Kidney epithelial cell (primary cell): ENCODE data around the gene SMIM10L2A. TPM values are rescaled to one million over a fixed set of nuclear protein-coding genes. Genes with fewer than 3 reads are reported as not detected.
"Not testable (repeated sequence)": the region's sequence is repeated elsewhere in the genome, so short reads cannot be mapped to it uniquely, and the experiment has no call there.

Experiments used
- DNase-seq: peaks from one replicate; pipeline ENCODE4 v3.0.0-alpha.2; 2010; ENCODE audit warnings: low read depth
- H3K27me3 ChIP-seq: 2 replicates; pipeline ENCODE4 v1.6.0; 2011; ENCODE audit warnings: low read length; ENCODE audit not compliant: control insufficient read depth, insufficient read depth
- H3K36me3 ChIP-seq: 2 replicates; pipeline ENCODE4 v1.5.1; 2011; ENCODE audit warnings: low read length; ENCODE audit not compliant: control insufficient read depth, insufficient read depth
- H3K4me3 ChIP-seq: 2 replicates; pipeline ENCODE4 v1.5.1; 2011; ENCODE audit warnings: low read depth, mild to moderate bottlenecking, control low read depth, low read length
- CTCF ChIP-seq: IDR thresholded peaks from 2 replicates; pipeline ENCODE4 v1.5.1; 2011; ENCODE audit warnings: mild to moderate bottlenecking, moderate library complexity, low read length, control low read depth, inconsistent platforms; ENCODE audit not compliant: insufficient read depth, poor library complexity, severe bottlenecking
- total RNA-seq: library from RNA; depleted of rRNA; stranded (reverse); fragments of >200 nt; gene quantifications from 2 replicates; pipeline ENCODE4 v1.2.3, GENCODE V29; 2015

SMIM10L2A gene
- total RNA-seq, 1 donor from 2014 or later = 4.2 TPM

GRCh38 chrX:135396566-135396965 lies 25.2 kb upstream of the SMIM10L2A start:
- Histone ChIP-seq H3K4me3 (no peak overlapping the region), H3K36me3 (no peaks in the 10 kb centered on the region), H3K27me3 (no peaks in the 10 kb centered on the region)
- no peak for DNase-seq
- no peak for TF ChIP-seq CTCF

DNA sequence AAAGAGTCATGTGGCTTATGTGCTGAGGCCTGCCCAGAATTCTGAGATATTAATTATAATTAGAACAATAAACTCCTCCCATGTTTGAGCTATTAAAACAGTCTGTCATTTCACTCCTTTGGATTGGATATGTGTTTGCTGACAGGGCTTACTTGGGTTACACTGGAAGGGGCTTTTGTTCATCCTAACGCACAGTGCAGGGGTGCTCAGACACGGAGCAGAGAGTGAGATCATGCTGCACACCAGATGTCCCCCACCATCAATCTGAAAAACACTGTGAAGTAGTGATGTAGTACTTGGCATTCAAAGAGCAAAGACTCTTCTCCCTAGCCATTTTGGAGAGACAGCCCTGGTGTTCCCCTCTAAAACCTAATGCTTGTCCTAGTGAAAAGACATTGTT lies 24.1 kb upstream of the SMIM10L2A start:
- no peaks in the 10 kb centered on the region for H3K27me3 ChIP-seq
- no peaks in the 10 kb centered on the region for H3K36me3 ChIP-seq
- TF ChIP-seq CTCF = no peak
- no peak for DNase-seq
- H3K4me3 ChIP-seq = no peak overlapping the region

- no peaks in the 10 kb centered on the region for H3K36me3 ChIP-seq
- H3K27me3 ChIP-seq = no peaks in the 10 kb centered on the region
- no peak for DNase-seq
- no peak for TF ChIP-seq CTCF
- no peak overlapping the region for H3K4me3 ChIP-seq
Measured at GRCh38 chrX:135403374-135403773, 18.4 kb upstream of the SMIM10L2A start.

- not testable (repeated sequence) for H3K4me3 ChIP-seq, H3K27me3 ChIP-seq, H3K36me3 ChIP-seq, DNase-seq
Measured at GRCh38 chrX:135406428-135406827, 15.3 kb upstream of the SMIM10L2A start.

GRCh38 chrX:135408794-135409193 lies 12.9 kb upstream of the SMIM10L2A start:
- no peak for TF ChIP-seq CTCF
- Histone ChIP-seq H3K4me3 (no peak overlapping the region), H3K36me3 (no peaks in the 10 kb centered on the region), H3K27me3 (no peaks in the 10 kb centered on the region)
- no peak for DNase-seq

- Histone ChIP-seq H3K27me3 (no peaks in the 10 kb centered on the region), H3K4me3 (no peak overlapping the region), H3K36me3 (no peaks in the 10 kb centered on the region)
- no peak for TF ChIP-seq CTCF
- DNase-seq = no peak
Measured at GRCh38 chrX:135410861-135411627, 10.7 kb upstream of the SMIM10L2A start.
